Skin of body (tissue), 3 donors: ENCODE measurements around the gene ADGRG7. TPM values are rescaled to one million over a fixed set of nuclear protein-coding genes. Genes with fewer than 3 reads are reported as not detected.

Source experiments
- DNase-seq: peaks from one replicate; lab custom pipeline; 2025; lab: John Stamatoyannopoulos, UW
- small RNA-seq: library from RNA; depleted of rRNA; stranded (forward); fragments of <200 nt; gene quantifications from one replicate; pipeline ENCODE3, GENCODE V24; 2014; ENCODE audit warnings: low replicate concordance
- total RNA-seq: library from RNA; depleted of rRNA; stranded (reverse); fragments of >200 nt; gene quantifications from one replicate; pipeline ENCODE4 v1.2.3, GENCODE V29; 2014

ADGRG7 gene
- total RNA-seq, 1 donor from 2014 or later, result 0.10 TPM

DNA sequence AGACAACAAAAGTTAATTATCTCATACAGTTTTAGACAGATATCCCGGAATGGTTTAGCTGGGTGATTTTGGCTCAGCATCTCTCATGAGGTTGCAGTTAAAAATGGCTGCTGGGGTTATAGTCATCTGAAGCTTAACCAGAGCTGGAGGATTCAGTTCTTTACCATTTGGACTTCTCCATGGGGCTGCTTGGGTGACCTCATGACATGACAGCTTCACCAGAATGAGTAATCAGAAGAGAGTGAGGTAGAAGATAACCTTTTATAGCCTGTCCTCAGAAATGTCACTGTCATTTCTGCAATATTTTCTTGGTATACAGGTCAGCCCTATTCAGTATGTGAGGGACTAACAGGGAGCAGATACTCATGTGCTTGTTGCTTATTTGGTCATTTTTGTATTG lies 130.8 kb downstream of the ADGRG7 start:
- no peak for DNase-seq

DNA sequence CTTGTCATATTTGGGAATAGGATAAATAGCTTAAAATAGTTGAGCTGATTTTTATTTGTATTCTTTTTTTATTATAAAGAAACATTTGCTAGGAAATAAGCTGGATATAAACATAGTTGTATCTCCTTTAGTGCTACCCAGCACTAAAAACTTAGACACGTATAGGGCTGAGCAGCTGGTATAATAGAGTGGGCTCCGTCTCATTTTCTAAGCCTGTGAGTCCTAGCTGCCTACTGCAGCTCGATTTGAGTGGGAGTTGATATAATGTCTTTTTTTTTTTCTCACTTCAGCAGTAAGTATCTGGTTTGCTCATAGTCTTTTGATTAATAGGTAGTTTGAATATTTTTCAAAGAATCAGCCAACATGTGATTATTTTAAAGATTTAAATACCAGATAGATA lies 134.1 kb downstream of the ADGRG7 start:
- DNase-seq, result no peak

GRCh38 chr3:100744671-100745070 lies 135.3 kb downstream of the ADGRG7 start:
- no peak for DNase-seq

Small RNA genes lying within 50 kb of the gene (small RNA-seq; reads per million reads assigned to genes)
- not detected for gene RF00322

Other genes starting within 250 kb of the ADGRG7 start
- gene TOMM70, start 208.5 kb upstream of the ADGRG7 start, total RNA-seq, result 49.2 TPM
- 3.4 TPM for gene LNP1, start 208.1 kb upstream of the ADGRG7 start, total RNA-seq
- gene TMEM45A, start 117.0 kb upstream of the ADGRG7 start, total RNA-seq, result 335 TPM
- gene TFG, start 99.9 kb downstream of the ADGRG7 start, total RNA-seq, result 76.0 TPM